ENCODE measurements around the gene BTRC. TPM values are rescaled to one million over a fixed set of nuclear protein-coding genes. Genes with fewer than 3 reads are reported as not detected.

The BTRC gene
- total RNA-seq, result 10 to 100 TPM; 16.0 to 25.4 TPM

DNA sequence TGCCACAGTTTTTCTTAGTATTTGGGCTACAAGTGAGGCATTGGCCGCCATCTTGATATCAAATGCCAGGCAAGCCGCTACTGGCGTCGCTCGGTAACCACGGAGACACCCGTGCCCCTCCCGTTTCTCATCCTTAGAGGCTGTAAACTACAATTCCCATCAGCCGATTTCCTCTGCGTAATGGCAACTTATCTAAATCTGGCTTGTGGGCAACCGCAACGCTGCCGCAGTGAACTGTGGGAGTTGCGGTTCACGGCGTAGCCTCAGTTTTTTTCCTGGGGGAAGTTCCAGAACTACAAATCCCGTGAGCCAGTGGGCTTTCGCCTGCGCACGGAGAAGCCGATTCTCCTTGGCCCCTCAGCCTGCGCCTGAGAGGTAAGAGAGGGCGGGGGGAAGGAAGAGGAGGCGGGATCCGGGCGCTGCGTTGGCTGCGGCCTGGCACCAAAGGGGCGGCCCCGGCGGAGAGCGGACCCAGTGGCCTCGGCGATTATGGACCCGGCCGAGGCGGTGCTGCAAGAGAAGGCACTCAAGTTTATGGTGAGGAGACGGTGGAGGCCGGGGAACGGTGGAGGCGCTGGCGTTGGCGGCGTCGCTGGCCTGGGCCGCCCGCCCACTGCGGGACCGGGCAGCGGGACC lies at the start of gene BTRC:
TSS of gene BTRC (plus strand) at position 474 of the 636 bp plus-strand sequence. CDS start at position 490, 16 bp downstream.
- intact Hi-C loops (cut with DNase I), result no loop called here
- Histone ChIP-seq H3K4me1 (replicated peaks) (peaks cover 7% of the 10 kb centered on the region), H3K27me3 (replicated peaks; ENCODE audit: insufficient read depth) (no peaks in the 10 kb centered on the region), H3K4me3 (peak within 1 kb of the TSS; percentile 72 to 95), H3K36me3 (no peaks in the 10 kb centered on the region), H3K9me3 (no peaks in the 10 kb centered on the region), H3K27ac (peak within 1 kb of the TSS; percentile 87 to 90)
- TF ChIP-seq POLR2A (IDR thresholded peaks at IDR 0.05) (peak; percentile 82), POLR2AphosphoS5 (IDR thresholded peaks at IDR 0.05) (peak; percentile 100)
- TF ChIP-seq, protein P1, sequence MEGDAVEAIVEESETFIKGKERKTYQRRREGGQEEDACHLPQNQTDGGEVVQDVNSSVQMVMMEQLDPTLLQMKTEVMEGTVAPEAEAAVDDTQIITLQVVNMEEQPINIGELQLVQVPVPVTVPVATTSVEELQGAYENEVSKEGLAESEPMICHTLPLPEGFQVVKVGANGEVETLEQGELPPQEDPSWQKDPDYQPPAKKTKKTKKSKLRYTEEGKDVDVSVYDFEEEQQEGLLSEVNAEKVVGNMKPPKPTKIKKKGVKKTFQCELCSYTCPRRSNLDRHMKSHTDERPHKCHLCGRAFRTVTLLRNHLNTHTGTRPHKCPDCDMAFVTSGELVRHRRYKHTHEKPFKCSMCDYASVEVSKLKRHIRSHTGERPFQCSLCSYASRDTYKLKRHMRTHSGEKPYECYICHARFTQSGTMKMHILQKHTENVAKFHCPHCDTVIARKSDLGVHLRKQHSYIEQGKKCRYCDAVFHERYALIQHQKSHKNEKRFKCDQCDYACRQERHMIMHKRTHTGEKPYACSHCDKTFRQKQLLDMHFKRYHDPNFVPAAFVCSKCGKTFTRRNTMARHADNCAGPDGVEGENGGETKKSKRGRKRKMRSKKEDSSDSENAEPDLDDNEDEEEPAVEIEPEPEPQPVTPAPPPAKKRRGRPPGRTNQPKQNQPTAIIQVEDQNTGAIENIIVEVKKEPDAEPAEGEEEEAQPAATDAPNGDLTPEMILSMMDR (IDR thresholded peaks at IDR 0.05), result peak in 1 of 4 experiments; percentile 8
- peak; percentile 98 for DNase-seq (ENCODE audit: low spot score)
- WGBS, result under 1% methylated on average over 50 of the region's 50 CpGs

DNA sequence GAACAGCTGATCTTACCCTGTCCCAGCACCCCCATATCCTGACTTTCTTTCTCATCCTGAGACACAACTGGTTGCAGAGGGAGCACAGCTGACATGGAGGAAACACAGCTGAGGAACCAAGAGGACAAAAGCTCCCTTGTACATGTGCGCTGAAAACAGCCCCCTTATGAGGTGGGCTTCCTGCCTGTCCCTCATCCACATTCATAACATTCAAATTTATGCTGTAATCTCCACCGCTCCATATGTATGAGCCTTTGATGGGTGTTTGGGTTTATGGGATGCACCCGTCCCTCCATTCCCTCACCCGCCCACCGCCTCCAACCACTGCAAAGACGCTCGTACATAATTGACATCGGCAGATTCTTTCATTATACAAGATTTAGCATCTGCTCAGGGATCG lies 49.6 kb upstream of the BTRC start:
- WGBS, result 94% methylated on average over 9 of the region's 9 CpGs
- TF ChIP-seq POLR2A (IDR thresholded peaks at IDR 0.05), result no peak
- TF ChIP-seq, protein P1 (IDR thresholded peaks at IDR 0.05), result no peak
- TF ChIP-seq POLR2AphosphoS5 (IDR thresholded peaks at IDR 0.05), result no peak
- DNase-seq (ENCODE audit: low spot score), result no peak

DNA sequence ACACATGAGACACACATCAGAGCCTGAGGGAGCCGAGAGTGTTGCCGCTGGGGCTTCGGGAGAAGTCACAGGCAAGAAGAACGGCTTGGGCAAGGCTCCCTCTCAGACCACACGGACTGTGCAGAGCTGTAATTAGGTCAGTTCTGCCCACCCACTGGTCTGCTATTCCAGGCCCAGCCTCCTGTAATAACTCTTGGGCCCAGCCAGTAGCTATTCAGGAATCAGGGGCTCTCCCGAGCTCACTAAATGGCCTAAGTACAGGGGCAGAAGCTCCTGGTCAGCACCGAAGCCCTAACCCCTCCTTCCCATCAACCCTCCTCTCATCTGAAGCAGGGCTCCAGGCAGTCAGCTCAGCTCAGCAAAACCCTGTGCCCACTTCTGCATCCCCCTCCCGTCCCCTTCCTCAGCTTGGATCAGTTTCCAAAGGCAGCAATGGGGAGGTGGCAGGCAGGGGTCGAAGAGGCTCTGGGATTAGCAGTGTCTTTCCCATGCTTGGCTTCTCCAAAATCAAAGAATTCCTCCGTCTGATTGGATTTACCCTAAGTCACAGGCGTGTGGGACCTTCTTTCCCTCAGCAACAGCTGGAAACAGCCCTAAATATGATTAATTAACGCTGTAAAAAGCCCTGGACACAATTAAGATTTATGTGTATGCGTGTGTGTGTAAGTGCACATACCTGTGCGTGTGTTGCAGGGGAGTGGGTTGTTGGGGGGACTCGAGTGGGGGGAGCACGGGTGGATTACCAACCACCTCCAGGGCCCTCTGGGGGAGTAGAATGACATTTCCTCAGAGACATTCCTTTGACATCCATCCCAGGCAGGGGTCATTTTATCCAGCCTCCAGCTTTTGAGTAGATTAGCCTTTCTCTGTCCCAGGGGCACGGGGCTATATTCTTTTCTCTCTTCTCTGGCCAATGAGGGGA lies 48.4 kb upstream of the BTRC start:
- intact Hi-C loops (cut with DNase I), result no loop called here
- no peaks in the 10 kb centered on the region for H3K9me3 ChIP-seq
- peaks cover 3% of the 10 kb centered on the region for H3K4me1 ChIP-seq (replicated peaks)
- no peak for TF ChIP-seq POLR2A (IDR thresholded peaks at IDR 0.05)
- TF ChIP-seq, protein P1 (IDR thresholded peaks at IDR 0.05), result no peak
- no peak for TF ChIP-seq POLR2AphosphoS5 (IDR thresholded peaks at IDR 0.05)
- WGBS, result 66% methylated on average over 17 of the region's 17 CpGs
- DNase-seq (ENCODE audit: low spot score), result no peak
- H3K36me3 ChIP-seq, result no peaks in the 10 kb centered on the region
- H3K4me3 ChIP-seq, result no peak overlapping the region
- peaks cover 2% of the 10 kb centered on the region for H3K27me3 ChIP-seq (replicated peaks; ENCODE audit: insufficient read depth)
- no peak overlapping the region for H3K27ac ChIP-seq

More for the DNA sequence above, 49.6 kb upstream of the BTRC start:
- Histone ChIP-seq H3K4me3 (no peak overlapping the region), H3K36me3 (no peaks in the 10 kb centered on the region), H3K27me3 (replicated peaks; ENCODE audit: insufficient read depth) (peaks cover 2% of the 10 kb centered on the region), H3K4me1 (replicated peaks) (no peaks in the 10 kb centered on the region), H3K27ac (no peak overlapping the region), H3K9me3 (no peaks in the 10 kb centered on the region)
- intact Hi-C loops (cut with DNase I), result loop anchor here (5.0 kb wide), 1 partner anchor 138 kb away; no protein-coding TSS in a partner anchor

DNA sequence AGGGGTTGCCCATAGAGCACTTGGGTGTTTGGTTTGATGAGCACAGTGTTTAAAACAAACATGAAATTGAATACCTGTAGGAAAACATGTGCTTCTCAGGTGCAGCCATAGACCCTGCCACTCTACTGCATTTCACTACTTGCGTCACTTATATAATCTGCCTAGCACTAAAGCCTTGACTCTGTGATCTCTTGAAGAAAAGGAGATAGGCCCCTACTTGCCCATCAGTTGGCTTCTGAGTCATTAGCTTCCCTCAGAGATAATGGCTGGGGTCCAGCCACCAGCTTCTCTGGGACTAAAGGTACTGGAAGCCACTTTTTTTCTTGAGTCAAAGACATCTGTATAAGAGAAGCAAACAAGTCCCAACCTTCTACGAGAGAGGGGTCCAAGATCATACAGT lies 45.9 kb upstream of the BTRC start:
- WGBS, result 61% methylated on average over 2 of the region's 2 CpGs
- Histone ChIP-seq H3K4me1 (replicated peaks) (peaks cover 3% of the 10 kb centered on the region), H3K27me3 (replicated peaks; ENCODE audit: insufficient read depth) (peaks cover 2% of the 10 kb centered on the region), H3K9me3 (no peaks in the 10 kb centered on the region), H3K4me3 (no peak overlapping the region), H3K27ac (no peak overlapping the region), H3K36me3 (no peaks in the 10 kb centered on the region)
- TF ChIP-seq POLR2A (IDR thresholded peaks at IDR 0.05) (no peak), POLR2AphosphoS5 (IDR thresholded peaks at IDR 0.05) (no peak)
- TF ChIP-seq, protein P1 (IDR thresholded peaks at IDR 0.05), result no peak
- intact Hi-C loops (cut with DNase I), result no loop called here
- DNase-seq (ENCODE audit: low spot score), result no peak

Measured in prostate gland (tissue), 2 donors.